Skin of body (tissue), 2 donors: ENCODE results near the gene MGAT5. TPM values are rescaled to one million over a fixed set of nuclear protein-coding genes. Genes with fewer than 3 reads are reported as not detected.

Experiments
- DNase-seq: peaks from one replicate; lab custom pipeline; 2025; lab: John Stamatoyannopoulos, UW
- total RNA-seq: library from RNA; depleted of rRNA; stranded (reverse); fragments of >200 nt; gene quantifications from one replicate; pipeline ENCODE4 v1.2.3, GENCODE V29; 2014

MGAT5 gene
- total RNA-seq, 1 donor from 2014 or later, result 34.1 TPM

GRCh38 chr2:134393075-134393461, 139.2 kb downstream of the MGAT5 start:
- peak; percentile 33 for DNase-seq

GRCh38 chr2:134395779-134396178, 141.9 kb downstream of the MGAT5 start:
- no peak for DNase-seq

- DNase-seq, result no peak
Observed at GRCh38 chr2:134396493-134396892, 142.6 kb downstream of the MGAT5 start.

GRCh38 chr2:134397146-134397896, 143.4 kb downstream of the MGAT5 start:
- no peak for DNase-seq

DNA sequence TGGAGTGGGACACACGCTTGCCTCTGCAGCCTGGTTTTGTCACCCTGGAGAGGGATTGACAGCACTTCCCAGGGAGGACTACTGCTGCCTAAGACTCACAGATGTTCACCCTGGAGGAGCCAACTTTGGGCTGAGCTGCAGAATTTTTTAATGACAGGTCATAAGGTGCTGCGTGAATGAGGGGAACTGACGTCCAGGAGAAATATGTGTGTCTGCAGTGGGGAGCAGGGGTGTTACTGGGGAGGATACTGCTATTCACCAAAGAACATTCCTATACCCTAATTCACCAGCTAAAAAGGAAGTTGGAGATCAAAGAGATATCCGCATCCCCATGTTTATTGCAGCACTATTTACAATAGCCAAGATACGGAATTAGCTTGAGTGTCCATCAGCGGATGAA, 144.4 kb downstream of the MGAT5 start:
- no peak for DNase-seq

DNA sequence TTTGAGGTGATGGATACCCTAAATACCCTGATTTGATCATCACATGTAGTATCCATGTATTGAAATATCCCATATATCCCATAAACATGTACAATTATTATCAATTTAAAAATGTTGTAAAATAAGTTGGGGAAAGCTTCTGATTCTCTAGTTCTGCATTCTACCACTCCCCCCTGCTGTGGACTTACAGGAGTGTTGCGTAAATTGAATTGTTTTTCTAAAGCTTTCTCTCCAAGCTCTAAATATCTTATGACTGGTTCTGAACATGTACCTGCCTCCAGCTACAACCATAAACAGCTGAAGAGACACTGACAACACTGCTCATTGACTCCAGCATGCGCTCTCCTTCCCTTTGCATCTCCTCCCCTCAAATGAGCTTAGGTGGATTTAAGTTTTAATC, 145.2 kb downstream of the MGAT5 start:
- DNase-seq, result no peak

DNA sequence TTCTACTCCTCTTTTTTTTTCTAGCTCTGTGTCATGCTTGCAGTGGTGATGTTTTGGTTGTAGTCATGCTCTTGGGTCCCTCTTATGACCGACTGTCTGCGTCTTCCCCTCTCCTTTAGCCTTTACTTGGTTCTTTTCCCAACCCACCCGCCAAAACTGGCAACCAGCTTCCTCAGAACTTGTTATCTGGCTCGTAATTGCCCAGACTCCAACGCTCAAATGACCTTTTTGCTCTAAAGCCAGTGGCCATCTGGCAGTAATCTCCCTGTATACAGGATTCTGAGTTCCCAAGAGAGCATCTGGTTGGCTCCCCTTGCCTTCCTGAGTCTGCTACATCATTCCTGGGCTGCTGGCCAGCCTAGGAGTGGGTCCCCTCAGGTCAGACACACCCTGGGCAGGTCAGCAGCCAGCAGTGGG, 147.2 kb downstream of the MGAT5 start:
- DNase-seq, result no peak

DNA sequence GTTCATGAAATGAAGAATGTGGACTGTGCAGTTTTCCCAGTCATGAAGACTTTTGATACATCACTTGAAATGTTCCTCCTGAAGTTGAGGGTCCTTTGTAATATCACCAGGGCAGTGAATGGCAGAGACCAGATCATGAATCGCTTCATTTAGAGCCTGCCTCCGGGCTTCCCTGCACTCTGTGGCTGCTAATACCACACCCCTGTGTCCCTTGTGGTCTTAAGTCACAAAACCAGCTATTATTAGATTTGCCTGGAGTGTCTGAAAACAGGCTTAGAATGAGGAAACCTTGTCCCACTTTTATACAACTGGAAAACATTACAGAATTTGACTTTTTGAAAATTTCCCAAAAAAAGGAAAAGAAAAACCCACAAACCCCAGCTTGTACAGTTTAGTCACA, 147.9 kb downstream of the MGAT5 start:
- peak; percentile 35 for DNase-seq

GRCh38 chr2:134402410-134402809, 148.5 kb downstream of the MGAT5 start:
- DNase-seq, result peak; percentile 57

GRCh38 chr2:134405611-134406081, 151.8 kb downstream of the MGAT5 start:
- no peak for DNase-seq

DNA sequence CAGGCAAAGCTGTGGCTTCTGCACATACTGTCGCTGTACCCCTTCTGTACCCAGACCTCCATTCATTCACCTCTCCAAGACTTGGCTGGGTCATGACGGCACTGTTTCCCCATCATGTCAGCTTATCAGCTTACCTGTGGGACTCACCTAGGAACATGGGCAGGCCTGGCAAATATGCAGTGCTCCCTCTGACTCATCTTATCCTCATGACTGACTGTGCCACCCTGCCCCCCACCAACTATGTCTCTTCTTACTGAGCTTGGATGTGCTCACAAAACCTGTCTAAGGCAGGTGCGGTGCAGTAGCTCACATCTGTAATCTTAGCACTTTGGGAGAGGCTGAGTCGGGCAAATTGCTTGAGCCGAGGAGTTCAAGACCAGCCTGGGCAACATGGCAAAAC, 152.4 kb downstream of the MGAT5 start:
- no peak for DNase-seq

- no peak for DNase-seq
Observed at GRCh38 chr2:134406736-134407135, 152.9 kb downstream of the MGAT5 start.

DNA sequence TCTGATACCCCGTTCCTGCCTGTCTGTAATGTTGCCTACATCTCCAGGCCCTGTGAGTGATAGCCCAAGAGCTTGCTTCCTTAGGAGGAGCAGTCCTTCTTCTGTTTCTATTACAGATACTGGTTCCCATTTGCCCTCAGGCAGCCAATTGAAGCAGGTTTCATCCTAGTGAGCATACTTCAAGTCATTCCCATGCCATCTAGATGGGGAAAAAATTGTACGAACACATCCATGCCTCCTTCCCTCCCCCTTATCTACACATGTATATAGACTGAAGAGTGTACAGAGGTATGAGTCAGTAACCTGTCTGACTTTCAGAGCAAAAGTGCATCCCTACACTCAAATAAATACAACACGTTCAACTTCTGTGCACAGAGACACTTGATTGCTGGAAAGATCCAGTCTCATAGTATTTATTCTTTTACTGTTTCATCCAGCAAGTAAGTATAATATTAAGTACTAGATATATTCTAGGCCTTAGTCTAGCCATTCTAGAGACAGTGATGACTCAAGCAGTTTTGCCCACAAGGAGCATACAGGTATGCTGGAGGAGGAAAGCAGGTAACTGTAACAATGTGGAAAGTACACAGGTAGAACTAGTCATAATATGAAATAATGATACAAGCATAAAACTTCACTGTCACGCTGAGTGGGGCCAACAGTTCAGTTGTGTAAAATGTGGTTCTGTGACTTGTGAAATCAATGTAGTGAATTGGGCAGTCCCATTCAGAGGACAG, 153.4 kb downstream of the MGAT5 start:
- no peak for DNase-seq

GRCh38 chr2:134408386-134408785, 154.5 kb downstream of the MGAT5 start:
- no peak for DNase-seq

DNA sequence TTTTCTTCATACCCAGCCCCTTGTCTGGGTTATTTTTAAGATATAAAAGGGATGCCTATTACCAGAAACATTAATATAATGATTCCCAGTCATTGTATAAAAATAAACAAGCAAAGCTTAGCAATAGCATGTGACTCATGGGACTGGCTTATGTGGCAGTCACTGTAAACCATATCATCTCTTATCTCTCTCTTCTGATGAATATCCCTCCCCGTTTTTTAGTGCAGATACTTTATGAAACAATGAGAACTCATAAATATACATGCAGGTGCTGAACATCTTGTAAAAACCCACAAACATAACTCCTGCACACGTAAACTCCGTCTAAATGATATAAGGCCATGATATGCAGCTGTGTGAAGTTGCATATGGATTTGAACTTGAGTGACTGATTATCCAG, 154.9 kb downstream of the MGAT5 start:
- DNase-seq, result no peak

GRCh38 chr2:134410006-134410405, 156.1 kb downstream of the MGAT5 start:
- DNase-seq, result no peak

DNA sequence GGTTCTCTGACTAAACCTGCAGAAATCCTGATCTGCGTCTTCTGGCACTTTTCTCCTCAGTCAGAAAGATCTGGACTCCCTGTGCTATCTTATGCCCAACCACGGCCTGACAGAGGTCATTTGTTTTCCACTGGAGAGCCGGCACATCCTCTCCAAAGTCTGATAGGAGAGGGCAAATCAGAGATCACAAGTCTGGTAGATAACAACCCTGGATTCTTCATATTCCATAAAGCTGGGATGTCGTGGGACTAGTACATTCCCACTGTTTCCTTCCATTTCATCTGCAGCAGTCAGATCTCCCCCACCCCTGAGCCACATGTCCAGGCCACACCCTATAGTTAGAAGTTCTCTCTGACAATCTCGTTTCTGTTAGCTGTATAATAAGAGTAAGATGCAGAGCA, 157.0 kb downstream of the MGAT5 start:
- no peak for DNase-seq

DNA sequence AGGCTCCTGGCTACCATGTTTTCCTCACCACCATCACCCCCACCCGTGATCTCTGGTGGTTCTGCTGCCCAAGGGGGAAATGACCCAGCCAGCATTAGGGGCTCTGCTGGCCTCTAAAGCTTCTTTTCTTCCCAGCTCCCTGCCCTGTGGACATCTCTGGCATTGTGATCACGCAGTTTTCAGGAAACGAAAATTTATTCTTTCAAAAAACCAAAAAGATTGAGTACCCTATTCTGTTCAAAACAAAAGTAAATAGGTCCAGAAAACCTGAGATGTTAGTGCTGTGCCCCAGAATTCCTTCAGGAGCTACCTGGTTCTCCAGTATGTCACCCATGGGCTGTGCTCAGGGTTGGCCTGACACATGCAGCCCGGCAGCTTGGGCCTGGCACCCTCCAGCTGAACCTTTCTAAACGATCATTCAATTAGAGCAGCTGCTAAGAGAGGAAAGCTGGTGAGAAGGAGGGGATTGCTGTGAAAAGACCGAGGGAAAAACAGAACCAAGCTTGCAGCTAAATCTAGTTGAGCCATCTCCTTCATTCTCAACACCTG, 157.5 kb downstream of the MGAT5 start:
- no peak for DNase-seq

DNA sequence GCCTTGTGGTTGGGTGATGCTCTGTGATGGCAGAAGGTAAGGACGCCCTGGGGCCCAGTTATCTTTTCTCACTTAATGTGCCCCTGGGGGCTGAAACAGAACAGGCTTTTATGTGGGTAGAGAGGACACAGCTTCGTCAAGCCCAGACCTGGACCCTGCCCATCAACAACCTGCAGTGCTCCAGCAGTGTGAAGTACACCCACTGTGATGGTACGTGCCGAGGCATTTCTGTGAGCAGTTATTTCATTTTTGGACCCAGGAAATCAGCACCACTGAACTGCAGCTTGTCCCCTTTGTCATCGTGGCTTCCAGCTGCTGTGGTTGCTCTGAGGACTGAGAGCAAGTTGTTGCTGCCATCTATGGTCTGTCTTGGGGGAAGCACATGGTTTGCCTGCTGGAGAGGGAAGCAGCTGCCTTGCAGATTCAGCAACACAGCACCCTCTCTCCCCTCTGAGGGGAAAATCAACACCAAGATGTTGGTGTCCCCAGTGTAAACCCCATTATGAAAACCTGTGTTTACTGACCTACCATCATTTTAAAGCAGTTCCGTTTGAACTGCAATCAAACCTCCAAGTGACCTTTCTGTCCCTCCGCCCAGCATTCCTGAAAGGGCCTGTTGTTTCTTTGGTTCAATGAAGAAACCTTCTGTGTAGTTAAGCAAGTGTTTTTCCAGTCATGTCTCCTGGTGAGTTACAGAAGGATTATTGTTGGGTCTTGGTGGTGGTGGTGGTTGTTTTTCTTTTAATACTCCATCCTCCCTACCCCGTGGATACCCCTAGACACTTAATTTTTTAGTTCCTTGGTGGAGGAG, 158.2 kb downstream of the MGAT5 start:
- DNase-seq, result peak; percentile 77

- no peak for DNase-seq
Observed at GRCh38 chr2:134412639-134412999, 158.7 kb downstream of the MGAT5 start.

DNA sequence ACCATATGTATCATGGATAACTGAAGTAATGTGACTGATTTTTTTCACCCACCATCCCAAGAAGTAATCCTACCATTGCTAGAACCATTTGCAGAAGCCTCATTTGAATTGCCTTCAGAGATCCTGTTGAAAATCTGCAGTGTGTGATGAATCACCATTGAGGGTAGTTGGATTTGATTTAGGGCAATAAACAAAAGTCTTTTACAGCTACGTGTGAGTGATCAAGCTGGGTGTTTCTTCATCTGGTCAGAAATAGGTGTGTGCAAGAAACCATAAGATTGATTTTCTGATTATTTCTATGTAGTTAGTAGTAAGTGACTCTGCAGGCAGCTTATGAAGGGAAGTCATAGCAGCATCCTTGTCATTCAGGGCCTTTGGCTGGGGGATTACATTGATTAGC, 159.6 kb downstream of the MGAT5 start:
- no peak for DNase-seq

DNA sequence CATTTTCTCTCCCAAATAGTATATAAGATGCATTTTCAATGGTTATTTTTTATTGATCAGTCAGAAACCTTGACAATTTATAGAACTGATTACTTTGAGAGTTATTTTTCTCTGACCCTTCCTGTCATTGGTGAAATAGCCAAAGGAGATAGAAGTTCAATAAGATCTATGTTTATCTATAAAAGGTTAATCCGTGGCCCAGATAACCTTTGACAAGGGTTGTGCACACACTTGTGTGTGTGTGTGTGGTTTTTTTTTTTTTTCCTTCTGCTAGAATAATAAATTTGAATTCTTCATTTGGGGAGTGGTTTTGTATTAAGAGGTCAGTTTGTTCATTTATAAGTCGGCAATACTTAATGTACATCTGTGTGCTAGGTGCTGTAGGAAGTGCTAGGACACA, 160.0 kb downstream of the MGAT5 start:
- DNase-seq, result no peak
